Muscle layer of colon (tissue), 2 donors: Measurements from ENCODE around the gene POU4F2.

Experiments used
- H3K27ac ChIP-seq: one replicate; pipeline ENCODE4 v1.7.0; 2013; ENCODE audit warnings: low read depth, mild to moderate bottlenecking, low read length, moderate library complexity
- H3K27me3 ChIP-seq, 2 donors: one replicate each; pipeline ENCODE4 v1.7.0; 2013; ENCODE audit warnings: low read length in 2 of 2, mild to moderate bottlenecking in 2 of 2; ENCODE audit not compliant: insufficient read depth in 2 of 2, control insufficient read depth in 1 of 2
- H3K36me3 ChIP-seq: one replicate; pipeline ENCODE4 v1.7.0; 2013; ENCODE audit warnings: mild to moderate bottlenecking, low read length; ENCODE audit not compliant: insufficient read depth
- H3K4me1 ChIP-seq: one replicate; pipeline ENCODE4 v1.7.0; 2013; ENCODE audit warnings: mild to moderate bottlenecking, low read length; ENCODE audit not compliant: insufficient read depth
- H3K4me3 ChIP-seq, 2 donors: one replicate each; pipeline ENCODE4 v1.7.0; 2013; ENCODE audit warnings: low read length in 2 of 2, low read depth in 1 of 2, mild to moderate bottlenecking in 1 of 2, moderate library complexity in 1 of 2
- H3K9ac ChIP-seq: one replicate; pipeline ENCODE4 v1.7.0; 2013; ENCODE audit warnings: low read length
- H3K9me3 ChIP-seq: one replicate; pipeline ENCODE4 v1.7.0; 2013; ENCODE audit warnings: mild to moderate bottlenecking, low read length
- donor health status: abdominal sarcoma.
- donor health status: Adenocarcinoma of cecum.

The POU4F2 gene

DNA sequence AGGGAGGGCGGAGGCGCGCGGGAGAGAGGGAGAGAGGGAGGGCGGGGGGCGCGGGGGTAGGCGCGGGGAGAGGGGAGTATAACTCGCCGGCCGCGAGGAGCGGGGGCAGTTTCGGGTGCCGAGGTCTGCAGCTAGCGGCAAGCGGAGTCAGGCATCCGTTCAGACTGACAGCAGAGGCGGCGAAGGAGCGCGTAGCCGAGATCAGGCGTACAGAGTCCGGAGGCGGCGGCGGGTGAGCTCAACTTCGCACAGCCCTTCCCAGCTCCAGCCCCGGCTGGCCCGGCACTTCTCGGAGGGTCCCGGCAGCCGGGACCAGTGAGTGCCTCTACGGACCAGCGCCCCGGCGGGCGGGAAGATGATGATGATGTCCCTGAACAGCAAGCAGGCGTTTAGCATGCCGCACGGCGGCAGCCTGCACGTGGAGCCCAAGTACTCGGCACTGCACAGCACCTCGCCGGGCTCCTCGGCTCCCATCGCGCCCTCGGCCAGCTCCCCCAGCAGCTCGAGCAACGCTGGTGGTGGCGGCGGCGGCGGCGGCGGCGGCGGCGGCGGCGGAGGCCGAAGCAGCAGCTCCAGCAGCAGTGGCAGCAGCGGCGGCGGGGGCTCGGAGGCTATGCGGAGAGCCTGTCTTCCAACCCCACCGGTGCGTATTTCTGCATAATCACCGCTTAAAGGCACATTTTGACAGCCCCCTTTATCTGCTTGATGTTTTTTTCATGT is at the start of gene POU4F2:
TSS of gene POU4F2 (plus strand) at position 108 of the 720 bp plus-strand sequence. CDS start at position 356, 248 bp downstream.
- Histone ChIP-seq H3K4me1 (no peaks in the 10 kb centered on the region), H3K9me3 (no peaks in the 10 kb centered on the region), H3K27me3 (peaks cover 36 to 74% of the 10 kb centered on the region in 2 donors), H3K9ac (no peak within 1 kb of the TSS), H3K4me3 (no peak within 1 kb of the TSS), H3K36me3 (no peaks in the 10 kb centered on the region), H3K27ac (no peak within 1 kb of the TSS)

DNA sequence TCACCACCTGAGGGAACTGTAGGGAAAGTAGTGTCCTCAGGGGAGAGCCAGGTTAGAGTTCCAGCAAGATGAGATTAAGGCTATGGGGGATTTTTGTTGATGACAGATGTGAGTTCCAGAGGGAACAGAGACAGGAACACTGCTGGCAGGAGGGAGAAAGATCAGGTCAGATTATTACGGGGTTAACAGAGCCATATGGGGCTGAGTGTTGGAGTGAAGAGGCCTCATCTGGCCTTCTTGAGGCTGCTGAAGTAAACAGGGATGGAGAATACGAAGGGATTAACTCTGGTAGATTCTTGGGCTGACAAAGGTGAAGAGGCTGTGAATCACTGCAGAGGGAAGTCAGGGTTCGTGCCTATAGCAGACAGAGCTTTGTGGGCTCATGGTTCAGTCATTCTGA is 47.9 kb upstream of the POU4F2 start:
- H3K27me3 ChIP-seq = no peaks in the 10 kb centered on the region
- no peak overlapping the region for H3K27ac ChIP-seq
- H3K4me3 ChIP-seq = no peak overlapping the region
- no peaks in the 10 kb centered on the region for H3K36me3 ChIP-seq
- H3K9ac ChIP-seq = no peak overlapping the region
- no peaks in the 10 kb centered on the region for H3K9me3 ChIP-seq
- no peaks in the 10 kb centered on the region for H3K4me1 ChIP-seq

- Histone ChIP-seq H3K27me3 (no peaks in the 10 kb centered on the region), H3K4me1 (no peaks in the 10 kb centered on the region), H3K9me3 (no peaks in the 10 kb centered on the region), H3K27ac (no peak overlapping the region), H3K9ac (no peak overlapping the region), H3K36me3 (no peaks in the 10 kb centered on the region), H3K4me3 (no peak overlapping the region)
Measured at GRCh38 chr4:146592019-146592418, 46.7 kb upstream of the POU4F2 start.

DNA sequence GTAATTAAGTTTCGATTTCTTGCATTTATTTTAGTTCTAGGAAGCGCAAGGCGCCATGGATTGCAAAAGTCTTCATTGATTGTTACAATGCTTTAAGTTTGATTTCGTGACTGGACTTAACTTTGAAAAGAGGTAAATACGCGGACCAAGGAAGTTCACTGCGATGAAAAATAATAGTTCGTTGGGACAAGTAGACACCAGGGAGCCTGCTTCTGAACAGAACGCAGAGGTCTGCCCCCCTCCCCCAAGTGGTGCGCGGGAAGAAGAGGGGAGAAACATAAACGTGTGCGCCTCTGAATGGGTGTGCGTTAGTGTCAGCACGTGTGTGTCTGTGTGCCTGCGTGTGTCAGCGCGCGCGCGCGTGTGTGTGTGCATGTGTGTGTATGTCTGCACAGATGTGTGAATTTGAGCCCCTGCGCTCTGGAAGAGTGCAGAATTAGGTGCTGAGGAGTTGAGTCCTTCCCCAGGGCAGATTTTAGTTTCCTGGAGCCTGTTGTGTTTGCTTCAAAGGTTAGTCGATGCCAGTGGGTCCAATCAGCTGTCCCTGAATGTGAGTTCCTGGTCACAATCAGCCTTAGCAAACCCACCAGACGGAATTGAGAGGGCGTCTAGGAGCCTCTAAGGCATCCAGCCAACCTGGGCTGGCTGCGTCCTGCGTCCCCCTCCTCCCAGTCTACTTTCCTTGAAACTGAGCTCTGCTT is 5.8 kb upstream of the POU4F2 start:
- Histone ChIP-seq H3K27ac (no peak overlapping the region), H3K27me3 (peaks cover 15 to 38% of the 10 kb centered on the region in 2 donors), H3K4me3 (no peak overlapping the region), H3K4me1 (no peaks in the 10 kb centered on the region), H3K9me3 (no peaks in the 10 kb centered on the region), H3K36me3 (no peaks in the 10 kb centered on the region), H3K9ac (no peak overlapping the region)

DNA sequence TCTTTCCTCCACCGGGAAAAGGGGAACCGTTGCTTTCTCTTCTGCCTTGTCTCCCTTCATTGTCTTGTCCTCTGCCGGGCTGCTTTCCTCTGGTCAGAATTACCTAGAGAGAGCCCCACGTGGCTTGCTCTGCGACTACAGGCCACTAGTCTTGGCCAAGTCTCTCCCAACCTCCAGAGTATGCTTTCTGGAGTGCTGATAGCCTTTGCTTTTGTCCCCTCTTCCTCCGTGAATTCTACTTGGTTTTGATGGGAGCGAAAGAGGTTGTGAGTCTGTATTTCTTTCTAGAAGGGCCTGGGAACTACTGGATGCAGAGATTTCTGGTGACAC is 5.3 kb upstream of the POU4F2 start:
- no peaks in the 10 kb centered on the region for H3K36me3 ChIP-seq
- H3K4me3 ChIP-seq = no peak overlapping the region
- no peaks in the 10 kb centered on the region for H3K9me3 ChIP-seq
- H3K4me1 ChIP-seq = no peaks in the 10 kb centered on the region
- H3K9ac ChIP-seq = no peak overlapping the region
- no peak overlapping the region for H3K27ac ChIP-seq
- H3K27me3 ChIP-seq = peaks cover 15 to 44% of the 10 kb centered on the region in 2 donors

DNA sequence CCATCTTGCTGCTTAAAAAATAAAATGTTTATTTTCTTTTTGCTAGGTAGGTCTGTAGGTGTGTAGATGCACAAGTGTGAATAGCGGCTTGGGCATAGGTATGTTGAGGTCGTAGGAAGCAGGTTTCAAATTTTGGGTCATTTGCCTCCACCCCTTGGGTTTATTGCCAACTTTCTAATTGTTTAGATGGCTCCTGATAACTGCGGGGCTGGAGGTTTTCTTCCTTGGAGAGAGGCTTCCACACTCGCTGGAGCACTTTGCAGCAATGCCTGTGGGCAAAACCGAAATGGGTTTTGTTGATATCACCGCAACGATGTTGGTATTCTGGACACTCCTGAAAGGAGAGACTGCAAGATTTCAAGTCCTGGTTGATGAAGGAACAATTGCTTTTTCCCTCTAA is 3.9 kb upstream of the POU4F2 start:
- Histone ChIP-seq H3K4me1 (no peaks in the 10 kb centered on the region), H3K9me3 (no peaks in the 10 kb centered on the region), H3K4me3 (no peak overlapping the region), H3K27ac (no peak overlapping the region), H3K9ac (no peak overlapping the region), H3K36me3 (no peaks in the 10 kb centered on the region), H3K27me3 (peaks cover 20 to 57% of the 10 kb centered on the region in 2 donors)

DNA sequence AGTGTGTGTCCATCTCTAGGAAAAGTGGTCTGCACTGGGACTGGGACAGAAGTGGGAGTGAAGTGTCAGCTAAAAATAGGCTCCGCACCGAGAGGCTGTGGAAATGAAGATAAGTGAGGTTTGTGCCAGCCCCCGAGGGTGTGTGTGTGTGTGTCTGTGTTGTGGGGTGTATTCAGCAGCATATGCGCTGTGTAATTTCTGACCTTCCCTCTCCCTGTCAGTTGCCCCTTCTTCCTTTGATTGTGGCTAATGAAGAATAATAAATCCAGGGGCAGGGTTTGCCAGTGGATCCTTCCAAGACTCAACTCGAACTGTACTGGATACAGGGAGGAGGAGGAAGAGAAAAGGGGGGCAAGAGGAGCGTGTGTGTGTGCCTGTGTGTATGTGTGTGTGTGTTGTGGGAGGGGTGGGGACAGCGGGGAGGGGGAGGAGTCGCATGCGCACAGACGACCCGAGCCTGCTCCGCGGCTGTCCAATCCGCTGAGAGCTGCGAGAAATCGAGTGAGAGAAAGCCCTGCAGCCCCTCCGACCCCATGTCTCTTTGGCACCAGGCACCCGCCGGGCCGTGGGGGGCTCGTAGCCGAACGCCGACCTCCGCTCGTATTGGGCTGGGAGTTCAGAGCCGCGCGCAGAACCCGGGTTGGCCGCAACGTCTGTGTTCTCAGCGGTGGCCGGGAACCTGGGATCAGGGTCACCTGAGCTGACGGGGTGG is 916 bp upstream of the POU4F2 start:
- Histone ChIP-seq H3K27ac (no peak overlapping the region), H3K36me3 (no peaks in the 10 kb centered on the region), H3K9ac (no peak overlapping the region), H3K4me1 (no peaks in the 10 kb centered on the region), H3K9me3 (no peaks in the 10 kb centered on the region), H3K4me3 (no peak overlapping the region), H3K27me3 (peaks cover 41 to 78% of the 10 kb centered on the region in 2 donors)

- Histone ChIP-seq H3K9ac (no peak overlapping the region), H3K4me3 (no peak overlapping the region), H3K27ac (no peak overlapping the region), H3K27me3 (peaks cover 39 to 79% of the 10 kb centered on the region in 2 donors), H3K9me3 (no peaks in the 10 kb centered on the region), H3K36me3 (no peaks in the 10 kb centered on the region), H3K4me1 (no peaks in the 10 kb centered on the region)
Measured at GRCh38 chr4:146638333-146638785, 334 bp upstream of the POU4F2 start.

DNA sequence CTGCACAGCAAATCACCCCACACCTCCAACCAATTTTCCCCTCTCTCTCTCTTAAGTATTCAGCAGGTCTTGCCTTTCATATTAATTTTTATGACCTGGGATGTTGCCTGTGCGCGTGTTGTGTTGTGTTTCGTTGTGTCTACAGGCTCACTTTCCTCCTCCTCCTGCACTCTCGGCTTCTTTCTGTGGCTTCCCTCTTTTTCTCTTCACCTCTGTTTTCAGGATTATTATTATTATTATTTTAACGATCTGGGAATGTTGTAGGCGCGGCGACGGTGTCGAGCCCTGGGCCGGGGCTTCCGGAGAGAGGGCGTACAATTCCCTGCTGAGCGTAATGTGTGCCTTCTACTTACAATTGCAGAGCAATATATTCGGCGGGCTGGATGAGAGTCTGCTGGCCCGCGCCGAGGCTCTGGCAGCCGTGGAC is 826 bp downstream of the POU4F2 start:
- H3K36me3 ChIP-seq = no peaks in the 10 kb centered on the region
- no peak overlapping the region for H3K4me3 ChIP-seq
- peaks cover 36 to 71% of the 10 kb centered on the region in 2 donors for H3K27me3 ChIP-seq

GRCh38 chr4:146640021-146640464 is 1.4 kb downstream of the POU4F2 start:
- no peak overlapping the region for H3K27ac ChIP-seq
- no peaks in the 10 kb centered on the region for H3K9me3 ChIP-seq
- no peak overlapping the region for H3K9ac ChIP-seq
- peaks cover 36 to 65% of the 10 kb centered on the region in 2 donors for H3K27me3 ChIP-seq
- no peaks in the 10 kb centered on the region for H3K4me1 ChIP-seq
- H3K4me3 ChIP-seq = no peak overlapping the region
- H3K36me3 ChIP-seq = no peaks in the 10 kb centered on the region

More for the DNA sequence above, 826 bp downstream of the POU4F2 start:
- Histone ChIP-seq H3K27ac (no peak overlapping the region), H3K9me3 (no peaks in the 10 kb centered on the region), H3K9ac (no peak overlapping the region), H3K4me1 (no peaks in the 10 kb centered on the region)

DNA sequence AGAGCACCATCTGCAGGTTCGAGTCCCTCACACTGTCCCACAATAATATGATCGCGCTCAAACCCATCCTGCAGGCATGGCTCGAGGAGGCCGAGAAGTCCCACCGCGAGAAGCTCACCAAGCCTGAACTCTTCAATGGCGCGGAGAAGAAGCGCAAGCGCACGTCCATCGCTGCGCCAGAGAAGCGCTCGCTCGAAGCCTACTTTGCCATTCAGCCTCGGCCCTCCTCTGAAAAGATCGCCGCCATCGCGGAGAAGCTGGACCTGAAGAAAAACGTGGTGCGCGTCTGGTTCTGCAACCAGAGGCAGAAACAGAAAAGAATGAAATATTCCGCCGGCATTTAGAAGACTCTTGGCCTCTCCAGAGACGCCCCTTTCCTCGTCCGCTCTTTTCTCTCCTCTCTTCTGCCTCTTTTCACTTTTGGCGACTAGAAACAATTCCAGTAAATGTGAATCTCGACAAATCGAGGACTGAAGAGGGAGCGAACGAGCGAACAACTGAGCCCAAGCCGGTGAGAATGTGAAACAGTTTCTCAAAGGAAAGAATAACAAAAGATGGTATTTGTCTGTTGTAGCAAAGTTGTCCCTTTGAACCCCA is 1.9 kb downstream of the POU4F2 start:
- Histone ChIP-seq H3K36me3 (no peaks in the 10 kb centered on the region), H3K27ac (no peak overlapping the region), H3K9ac (no peak overlapping the region), H3K4me1 (no peaks in the 10 kb centered on the region), H3K27me3 (peaks cover 36 to 63% of the 10 kb centered on the region in 2 donors), H3K9me3 (no peaks in the 10 kb centered on the region), H3K4me3 (no peak overlapping the region)
